Duodenal mucosa (tissue), 2 donors: Measurements from ENCODE around the gene DDX20.

Source experiments
- H3K27ac ChIP-seq: one replicate; pipeline ENCODE4 v1.7.0; 2013; ENCODE audit warnings: low read depth, low read length
- H3K27me3 ChIP-seq, 2 donors: one replicate each; pipeline ENCODE4 v1.7.0; 2013; ENCODE audit warnings: low read length in 2 of 2, control low read depth in 1 of 2; ENCODE audit not compliant: insufficient read depth in 2 of 2, control insufficient read depth in 1 of 2
- H3K36me3 ChIP-seq, 2 donors: one replicate each; pipeline ENCODE4 v1.7.0; 2013; ENCODE audit warnings: low read length in 2 of 2, control low read depth in 1 of 2; ENCODE audit not compliant: insufficient read depth in 2 of 2, control insufficient read depth in 1 of 2
- H3K4me1 ChIP-seq, 2 donors: one replicate each; pipeline ENCODE4 v1.7.0; 2013; ENCODE audit warnings: low read length in 2 of 2, control low read depth in 1 of 2; ENCODE audit not compliant: insufficient read depth in 2 of 2, control insufficient read depth in 1 of 2
- H3K4me3 ChIP-seq, 2 donors: one replicate each; pipeline ENCODE4 v1.7.0; 2013; ENCODE audit warnings: low read length in 2 of 2, low read depth in 1 of 2
- H3K9ac ChIP-seq, 2 donors: one replicate each; pipeline ENCODE4 v1.7.0; 2013; ENCODE audit warnings: low read length in 2 of 2, low read depth in 1 of 2
- H3K9me3 ChIP-seq, 2 donors: one replicate each; pipeline ENCODE4 v1.7.0; 2013; ENCODE audit warnings: low read length in 2 of 2, control low read depth in 1 of 2; ENCODE audit not compliant: control insufficient read depth in 1 of 2

The DDX20 gene

DNA sequence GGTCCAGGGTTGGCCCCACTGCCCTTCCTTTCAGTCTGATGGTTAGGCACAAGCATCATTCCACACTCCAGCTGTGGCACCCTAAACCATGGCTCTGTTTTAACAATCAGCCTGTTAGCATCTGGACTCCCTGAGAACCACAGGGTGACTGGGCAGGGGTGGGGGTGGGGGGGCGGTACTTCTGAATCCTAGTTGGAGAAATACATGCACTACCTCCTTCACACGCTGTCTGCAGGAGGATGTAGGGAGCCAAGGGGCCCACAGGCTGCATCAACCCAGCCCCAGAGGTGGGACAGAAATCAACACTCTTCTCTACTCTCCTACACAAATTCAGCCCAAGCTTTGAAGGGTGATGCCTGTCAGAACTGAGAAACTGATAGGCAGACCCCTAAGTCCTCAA, 23.8 kb downstream of the DDX20 start:
- H3K4me3 ChIP-seq: no peak overlapping the region
- no peaks in the 10 kb centered on the region for H3K9me3 ChIP-seq
- H3K36me3 ChIP-seq: no peaks in the 10 kb centered on the region
- no peak overlapping the region for H3K9ac ChIP-seq
- H3K4me1 ChIP-seq: no peaks in the 10 kb centered on the region
- H3K27ac ChIP-seq: no peak overlapping the region
- no peaks in the 10 kb centered on the region for H3K27me3 ChIP-seq

DNA sequence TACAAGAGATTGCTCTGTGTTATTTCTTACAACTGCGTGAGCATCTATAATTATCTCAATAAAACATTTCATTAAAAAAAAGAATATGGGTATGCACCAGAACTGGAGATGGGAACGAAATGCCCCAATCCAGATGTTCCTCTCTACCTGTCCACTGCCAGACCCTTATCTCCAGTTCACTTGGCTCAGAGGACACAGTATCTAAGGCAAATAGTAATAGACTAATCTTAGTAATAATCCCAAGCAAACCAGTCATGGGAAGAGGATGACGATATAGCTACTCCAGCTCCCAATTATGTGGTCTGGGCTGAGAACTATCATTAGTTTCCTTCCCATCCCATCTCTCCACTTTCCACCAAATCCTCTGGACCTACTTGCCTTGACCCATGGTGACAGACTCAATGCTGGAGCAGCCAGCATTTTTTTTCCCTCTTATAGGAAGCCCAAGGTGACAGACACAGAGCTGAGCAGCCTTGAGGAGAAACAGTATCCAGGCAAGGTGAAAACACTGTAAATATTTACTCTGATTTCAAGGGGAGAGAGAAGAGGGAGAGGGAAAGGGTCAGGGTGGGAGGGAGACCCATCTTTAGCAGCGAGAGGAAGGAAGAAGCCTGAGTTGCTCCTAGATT, 28.7 kb downstream of the DDX20 start:
- no peaks in the 10 kb centered on the region for H3K9me3 ChIP-seq
- H3K27ac ChIP-seq: no peak overlapping the region
- no peaks in the 10 kb centered on the region for H3K4me1 ChIP-seq
- H3K27me3 ChIP-seq: peaks cover 0 to 3% of the 10 kb centered on the region in 2 donors
- no peak overlapping the region for H3K9ac ChIP-seq
- H3K36me3 ChIP-seq: no peaks in the 10 kb centered on the region
- no peak overlapping the region for H3K4me3 ChIP-seq

DNA sequence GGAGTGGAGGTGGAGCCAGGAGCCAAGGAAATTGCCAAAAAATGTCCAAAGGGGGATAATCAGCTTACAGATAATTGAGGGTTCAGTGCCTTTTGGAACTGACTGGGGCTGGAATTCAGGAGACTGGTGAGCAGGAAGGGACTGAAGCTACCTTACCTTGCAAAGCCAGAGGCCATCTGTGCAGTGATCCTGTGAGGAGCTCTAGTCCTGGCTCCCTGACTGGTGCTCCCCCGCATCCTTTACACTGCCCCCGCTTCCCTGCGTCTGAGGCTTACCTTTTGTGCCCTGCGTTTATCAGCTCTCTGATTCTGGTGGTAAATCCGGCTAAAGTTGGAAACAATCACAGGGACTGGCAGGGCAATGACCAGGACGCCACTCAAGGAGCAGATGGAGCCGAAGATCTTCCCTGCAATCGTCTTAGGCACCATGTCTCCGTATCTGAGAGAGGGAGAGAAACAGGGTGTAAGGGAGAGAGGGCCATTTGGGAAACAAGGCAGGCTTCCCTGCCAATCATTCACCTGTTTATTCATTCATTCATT, 31.0 kb downstream of the DDX20 start:
- Histone ChIP-seq H3K4me3 (no peak overlapping the region), H3K4me1 (no peaks in the 10 kb centered on the region), H3K27me3 (peaks cover 0 to 3% of the 10 kb centered on the region in 2 donors), H3K9ac (no peak overlapping the region), H3K9me3 (no peaks in the 10 kb centered on the region), H3K27ac (no peak overlapping the region), H3K36me3 (no peaks in the 10 kb centered on the region)

DNA sequence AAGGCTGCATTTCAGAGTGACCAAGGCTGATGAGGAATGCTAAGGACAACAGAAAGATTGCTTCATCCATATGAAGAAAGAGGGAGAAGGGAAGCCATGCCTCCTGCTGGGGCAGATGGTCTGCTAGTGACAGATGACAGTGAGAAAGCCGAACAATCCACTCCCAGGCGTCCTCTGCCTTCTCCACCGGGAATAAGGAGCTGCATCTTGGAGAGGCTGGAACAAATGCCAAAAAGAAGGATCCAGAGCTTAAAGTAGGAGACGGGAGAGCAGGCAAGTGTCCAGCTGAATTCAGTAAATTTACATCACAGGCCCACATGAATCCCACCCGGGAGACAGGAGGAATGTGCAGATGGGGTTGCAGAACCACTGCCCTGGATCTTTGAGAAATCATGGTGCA, 33.4 kb downstream of the DDX20 start:
- Histone ChIP-seq H3K4me3 (no peak overlapping the region), H3K9ac (no peak overlapping the region), H3K36me3 (no peaks in the 10 kb centered on the region), H3K27ac (no peak overlapping the region), H3K27me3 (peaks cover 0 to 3% of the 10 kb centered on the region in 2 donors), H3K4me1 (no peaks in the 10 kb centered on the region), H3K9me3 (no peaks in the 10 kb centered on the region)

DNA sequence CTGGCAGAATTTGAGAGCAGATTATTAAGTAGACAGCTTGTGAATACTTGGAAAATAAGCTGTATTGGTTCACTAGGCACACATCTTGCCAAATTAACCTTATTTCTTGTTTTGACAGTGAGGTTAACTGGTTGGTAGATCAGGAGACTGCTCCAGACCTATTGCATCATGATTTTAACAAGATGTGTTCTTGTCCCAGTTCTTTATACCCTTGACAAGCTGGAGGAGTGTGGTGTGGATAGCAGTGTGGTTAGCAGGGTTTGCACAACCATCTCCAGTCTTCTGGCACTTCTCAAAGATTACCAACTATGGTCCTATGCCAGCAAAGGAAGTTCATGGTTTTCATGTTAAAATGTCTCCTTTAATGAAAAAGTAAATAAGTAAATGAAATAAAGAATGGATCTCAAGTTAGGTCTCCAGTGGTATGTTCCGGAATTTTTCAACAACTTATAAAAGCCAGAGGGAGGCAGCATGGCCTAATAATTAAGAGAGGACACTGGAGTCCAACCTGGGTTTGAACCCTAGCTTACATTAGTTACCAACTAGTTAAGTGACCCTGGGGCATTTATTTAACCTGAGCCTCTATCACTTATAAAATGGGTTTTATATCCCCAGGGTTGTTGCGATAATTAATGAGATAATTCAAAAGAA, 34.1 kb downstream of the DDX20 start:
- Histone ChIP-seq H3K4me1 (no peaks in the 10 kb centered on the region), H3K27me3 (peaks cover 0 to 3% of the 10 kb centered on the region in 2 donors), H3K4me3 (no peak overlapping the region), H3K9me3 (no peaks in the 10 kb centered on the region), H3K9ac (no peak overlapping the region), H3K27ac (no peak overlapping the region), H3K36me3 (no peaks in the 10 kb centered on the region)

DNA sequence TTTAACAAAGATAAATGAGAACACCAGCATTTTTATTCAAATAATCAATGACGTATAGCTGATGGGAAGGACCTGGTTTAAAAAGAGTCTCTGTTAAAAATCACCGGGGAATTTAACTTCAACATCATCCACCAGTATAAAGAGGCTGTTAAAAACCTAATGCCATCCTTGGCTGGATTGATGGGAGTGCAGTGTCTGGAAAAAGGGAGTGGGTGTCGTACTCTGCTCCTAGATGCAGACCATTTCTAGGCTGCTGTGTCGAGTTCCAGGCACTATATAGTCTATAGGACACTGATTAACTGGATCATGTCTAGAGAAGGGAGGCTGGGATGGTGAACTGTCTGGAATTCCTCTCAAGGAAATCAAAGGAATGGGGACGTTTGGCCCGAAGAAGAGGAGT, 36.1 kb downstream of the DDX20 start:
- H3K27me3 ChIP-seq: no peaks in the 10 kb centered on the region
- no peaks in the 10 kb centered on the region for H3K9me3 ChIP-seq
- H3K36me3 ChIP-seq: no peaks in the 10 kb centered on the region
- no peaks in the 10 kb centered on the region for H3K4me1 ChIP-seq
- no peak overlapping the region for H3K9ac ChIP-seq
- H3K27ac ChIP-seq: no peak overlapping the region
- H3K4me3 ChIP-seq: no peak overlapping the region

DNA sequence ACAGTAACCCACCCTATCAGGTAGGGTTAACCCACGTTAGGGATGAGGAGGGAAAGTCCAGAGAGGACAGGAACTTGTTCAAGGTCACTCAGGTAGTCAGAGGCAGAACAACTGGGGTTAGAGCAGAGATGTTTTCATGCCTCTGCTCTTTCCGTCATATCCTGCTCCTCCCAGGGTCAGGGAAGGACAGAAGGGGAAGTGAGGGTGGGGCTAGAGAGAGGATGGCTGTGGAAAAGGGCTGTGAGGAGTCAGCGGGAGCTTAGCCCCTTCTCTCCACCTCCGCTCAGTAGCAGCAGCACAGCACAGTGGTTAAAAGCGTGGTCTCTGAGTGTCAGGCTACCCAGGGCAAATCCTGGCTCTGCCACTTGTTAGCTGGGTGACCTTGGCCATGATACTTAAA, 36.5 kb downstream of the DDX20 start:
- H3K4me3 ChIP-seq: no peak overlapping the region
- no peaks in the 10 kb centered on the region for H3K36me3 ChIP-seq

DNA sequence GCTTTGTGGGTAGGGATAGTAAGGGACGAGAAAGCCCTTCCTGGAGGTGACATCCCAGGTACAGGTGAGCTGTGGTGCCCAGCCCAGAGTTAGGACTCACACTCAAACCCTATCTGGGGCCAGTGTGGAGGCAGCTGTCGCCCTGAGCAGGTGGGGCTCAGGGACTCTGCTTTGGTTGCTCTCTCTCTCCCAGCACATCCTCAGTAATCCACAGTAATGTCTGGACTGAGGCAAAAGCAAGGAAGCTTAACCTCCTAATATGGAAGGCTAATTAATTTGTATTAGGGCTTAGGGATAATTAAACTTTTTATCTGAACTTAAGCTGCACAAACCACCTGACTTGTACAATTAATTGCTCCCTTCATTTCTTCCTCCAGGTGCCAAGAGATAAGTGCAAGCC, 38.2 kb downstream of the DDX20 start:
- Histone ChIP-seq H3K27me3 (no peaks in the 10 kb centered on the region), H3K4me1 (no peaks in the 10 kb centered on the region), H3K9me3 (no peaks in the 10 kb centered on the region), H3K36me3 (no peaks in the 10 kb centered on the region), H3K4me3 (no peak overlapping the region), H3K27ac (no peak overlapping the region), H3K9ac (no peak overlapping the region)

More for the DNA sequence above, 36.5 kb downstream of the DDX20 start:
- no peaks in the 10 kb centered on the region for H3K9me3 ChIP-seq
- no peak overlapping the region for H3K9ac ChIP-seq
- no peak overlapping the region for H3K27ac ChIP-seq
- no peaks in the 10 kb centered on the region for H3K4me1 ChIP-seq
- no peaks in the 10 kb centered on the region for H3K27me3 ChIP-seq

DNA sequence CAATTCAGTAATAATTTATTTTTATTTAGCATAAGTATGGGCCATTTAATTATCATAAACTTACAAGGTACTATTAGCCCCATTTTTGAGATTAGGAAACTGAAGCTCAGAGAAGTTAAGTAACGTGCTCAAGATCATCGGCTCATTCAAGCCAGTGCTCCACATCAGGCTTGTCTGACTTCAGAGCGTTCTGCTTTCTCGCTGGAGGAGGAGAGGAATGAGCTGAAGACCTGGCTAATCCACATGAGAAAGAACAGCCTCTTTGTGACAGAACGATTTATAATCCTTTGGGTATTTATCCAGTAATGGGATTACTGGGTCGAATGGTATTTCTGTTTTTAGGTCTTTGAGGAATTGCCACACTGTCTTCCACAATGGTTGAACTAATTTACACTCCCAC, 39.7 kb downstream of the DDX20 start:
- no peaks in the 10 kb centered on the region for H3K27me3 ChIP-seq
- no peaks in the 10 kb centered on the region for H3K9me3 ChIP-seq
- H3K27ac ChIP-seq: no peak overlapping the region
- no peak overlapping the region for H3K4me3 ChIP-seq
- H3K9ac ChIP-seq: no peak overlapping the region
- no peaks in the 10 kb centered on the region for H3K36me3 ChIP-seq
- H3K4me1 ChIP-seq: no peaks in the 10 kb centered on the region

DNA sequence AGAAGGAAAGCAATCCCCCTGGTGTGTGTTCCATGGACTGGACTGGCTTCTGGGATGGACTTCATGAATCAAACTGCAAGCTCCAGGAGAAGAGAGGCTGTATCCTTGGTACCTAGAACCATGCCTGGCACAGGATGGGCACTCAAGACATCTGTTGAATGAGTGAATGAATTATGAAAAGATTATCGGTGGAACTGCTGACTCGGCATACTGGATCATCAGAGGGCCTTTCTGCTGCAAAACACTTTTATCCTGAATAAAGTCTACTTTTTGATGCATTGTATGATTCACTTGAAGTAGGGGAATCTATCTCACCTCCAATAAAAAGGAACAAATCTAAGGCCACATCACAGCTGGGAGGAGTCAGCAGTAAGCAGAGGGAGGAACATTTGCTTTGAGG, 42.9 kb downstream of the DDX20 start:
- Histone ChIP-seq H3K27me3 (no peaks in the 10 kb centered on the region), H3K9ac (no peak overlapping the region), H3K9me3 (no peaks in the 10 kb centered on the region), H3K36me3 (no peaks in the 10 kb centered on the region), H3K4me3 (no peak overlapping the region), H3K27ac (no peak overlapping the region), H3K4me1 (no peaks in the 10 kb centered on the region)
